Mononuclear cell (primary cell): ENCODE measurements around the gene NPC1L1. TPM values are rescaled to one million over a fixed set of nuclear protein-coding genes. Genes with fewer than 3 reads are reported as not detected.

Experiments
- H3K27me3 ChIP-seq: 2 replicates; pipeline ENCODE4 v1.6.0; 2011; ENCODE audit warnings: low read length, control low read depth; ENCODE audit not compliant: insufficient read depth
- H3K4me1 ChIP-seq: 2 replicates; pipeline ENCODE4 v1.5.1; 2011; ENCODE audit warnings: mild to moderate bottlenecking, low read length, control low read depth; ENCODE audit not compliant: insufficient read depth
- H3K4me3 ChIP-seq: 2 replicates; pipeline ENCODE4 v1.5.1; 2011; ENCODE audit warnings: mild to moderate bottlenecking, low read length, moderate library complexity
- H3K9me3 ChIP-seq: 2 replicates; pipeline ENCODE4 v1.5.1; 2011; ENCODE audit warnings: low read depth, mild to moderate bottlenecking, control low read depth, low read length
- total RNA-seq: library from RNA; depleted of rRNA; stranded (reverse); fragments of >200 nt; gene quantifications from one replicate; pipeline ENCODE4 v1.2.3, GENCODE V29; 2012

The NPC1L1 gene
- total RNA-seq, 1 donor, result not detected

DNA sequence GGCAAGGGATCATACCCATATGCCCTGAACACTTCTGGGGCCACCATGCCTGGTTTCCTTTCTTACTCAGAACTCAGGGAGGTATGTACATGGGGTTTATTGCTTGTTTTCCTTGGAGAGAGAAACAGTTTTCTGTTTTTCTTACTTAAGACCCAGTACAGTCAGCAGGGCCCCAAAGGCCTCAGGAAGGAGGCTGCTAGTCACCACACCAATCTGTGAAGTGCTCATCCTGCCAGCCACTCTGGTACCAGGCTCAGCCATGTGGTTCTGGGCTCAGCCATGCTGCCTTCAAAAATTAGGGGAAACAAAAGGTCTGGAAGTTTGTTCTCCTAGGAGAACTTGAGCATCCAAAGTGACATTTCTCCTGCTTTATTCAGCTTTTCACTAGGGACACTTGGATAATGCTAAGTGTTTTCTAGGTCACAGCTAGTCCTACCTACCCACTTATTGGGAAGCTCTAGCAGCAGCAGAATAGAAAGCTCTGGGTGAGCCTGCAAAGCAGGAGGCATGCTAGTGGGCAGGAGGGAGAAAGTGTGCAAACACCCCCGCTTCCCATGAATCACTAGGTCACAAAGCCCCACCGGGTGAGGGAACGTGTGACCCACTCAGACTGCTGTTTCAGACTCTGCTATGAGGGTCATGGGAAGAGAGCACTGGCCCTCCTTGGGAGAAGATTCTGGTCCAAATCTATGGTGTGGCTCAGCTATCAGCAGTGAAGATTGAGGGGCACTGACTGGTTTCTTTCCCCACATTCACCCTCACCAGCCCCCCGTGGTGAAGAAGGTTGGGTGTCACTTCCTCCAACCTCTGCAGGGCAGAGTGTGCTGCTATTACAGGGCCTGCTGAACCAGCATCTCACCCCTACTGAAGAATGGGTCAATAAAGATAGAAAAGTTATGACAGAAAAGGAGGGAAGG lies 74.6 kb downstream of the NPC1L1 start:
- H3K4me1 ChIP-seq, result peaks cover 17% of the 10 kb centered on the region
- H3K9me3 ChIP-seq, result no peaks in the 10 kb centered on the region
- no peaks in the 10 kb centered on the region for H3K27me3 ChIP-seq
- H3K4me3 ChIP-seq, result no peak overlapping the region

DNA sequence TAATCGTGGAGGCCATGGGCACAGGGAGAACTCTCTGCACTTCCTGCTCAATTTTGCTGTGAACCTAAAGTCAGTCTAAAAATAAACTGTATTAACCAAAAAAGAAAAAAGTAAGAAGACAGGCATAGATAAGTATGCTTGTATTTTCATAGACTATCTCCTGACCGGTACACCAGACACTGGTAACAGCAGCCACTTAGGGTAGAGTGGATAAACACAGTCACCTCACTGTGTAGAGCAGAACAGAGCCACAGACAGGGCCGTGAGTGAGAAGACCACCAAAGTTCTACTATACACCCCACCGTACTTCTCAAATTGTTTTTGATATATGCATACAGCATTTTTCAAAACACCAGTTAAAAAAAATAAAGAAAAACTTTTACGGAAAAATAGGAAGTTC lies 75.6 kb downstream of the NPC1L1 start:
- no peaks in the 10 kb centered on the region for H3K27me3 ChIP-seq
- peaks cover 26% of the 10 kb centered on the region for H3K4me1 ChIP-seq
- no peaks in the 10 kb centered on the region for H3K9me3 ChIP-seq
- no peak overlapping the region for H3K4me3 ChIP-seq

DNA sequence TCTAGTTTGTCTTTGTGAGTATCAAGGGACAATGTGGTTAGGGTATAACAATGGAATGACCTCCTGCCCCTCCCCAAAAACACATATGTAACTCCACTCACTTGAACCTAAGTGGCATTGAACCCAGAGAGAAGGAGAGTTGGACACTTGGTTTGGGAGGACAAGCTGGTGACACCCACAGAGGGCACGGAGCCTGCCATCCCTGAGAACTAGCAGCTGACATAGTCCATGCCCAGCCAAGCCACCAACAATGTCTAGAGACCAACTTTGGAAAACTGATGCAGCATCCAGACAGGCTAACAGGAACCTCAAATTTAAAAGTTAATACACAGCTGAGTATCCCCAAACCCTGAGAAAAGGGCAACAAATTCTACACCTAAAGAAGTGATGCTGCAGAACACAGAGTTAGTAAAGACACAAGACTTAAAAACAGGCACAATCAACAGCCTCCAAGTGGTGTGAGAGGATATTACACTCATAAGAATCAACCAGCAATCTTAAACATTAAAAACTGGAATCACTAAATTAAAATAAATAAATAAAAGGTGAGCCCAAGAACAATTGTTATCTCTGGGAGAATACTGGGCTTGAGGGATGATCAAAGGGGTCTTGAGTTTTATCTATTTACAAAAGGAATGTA lies 77.8 kb downstream of the NPC1L1 start:
- Histone ChIP-seq H3K4me1 (peaks cover 26% of the 10 kb centered on the region), H3K27me3 (no peaks in the 10 kb centered on the region), H3K4me3 (no peak overlapping the region), H3K9me3 (no peaks in the 10 kb centered on the region)

Other genes starting within 250 kb of the NPC1L1 start
- gene CAMK2B, start 215.7 kb downstream of the NPC1L1 start, total RNA-seq, result not detected
- gene NUDCD3, start 50.7 kb downstream of the NPC1L1 start, total RNA-seq, result 22.6 TPM
- 34.5 TPM for gene DDX56, start 32.6 kb upstream of the NPC1L1 start, total RNA-seq
- gene TMED4, start 40.9 kb upstream of the NPC1L1 start, total RNA-seq, result 81.5 TPM
- 17.2 TPM for gene OGDH, start 65.3 kb upstream of the NPC1L1 start, total RNA-seq
- 16.7 TPM for gene ZMIZ2, start 207.5 kb upstream of the NPC1L1 start, total RNA-seq